GM12873 (cell line): ENCODE results near the gene TBL3.

Source experiments
- TF ChIP-seq, protein P1 (sequence below): IDR thresholded peaks from 2 replicates; pipeline ENCODE4 v1.5.1; 2012; ENCODE audit warnings: low read depth, mild to moderate bottlenecking, moderate library complexity, low read length, control low read depth; ENCODE audit not compliant: insufficient read depth; ENCODE audit errors: missing control alignments

TBL3 gene

DNA sequence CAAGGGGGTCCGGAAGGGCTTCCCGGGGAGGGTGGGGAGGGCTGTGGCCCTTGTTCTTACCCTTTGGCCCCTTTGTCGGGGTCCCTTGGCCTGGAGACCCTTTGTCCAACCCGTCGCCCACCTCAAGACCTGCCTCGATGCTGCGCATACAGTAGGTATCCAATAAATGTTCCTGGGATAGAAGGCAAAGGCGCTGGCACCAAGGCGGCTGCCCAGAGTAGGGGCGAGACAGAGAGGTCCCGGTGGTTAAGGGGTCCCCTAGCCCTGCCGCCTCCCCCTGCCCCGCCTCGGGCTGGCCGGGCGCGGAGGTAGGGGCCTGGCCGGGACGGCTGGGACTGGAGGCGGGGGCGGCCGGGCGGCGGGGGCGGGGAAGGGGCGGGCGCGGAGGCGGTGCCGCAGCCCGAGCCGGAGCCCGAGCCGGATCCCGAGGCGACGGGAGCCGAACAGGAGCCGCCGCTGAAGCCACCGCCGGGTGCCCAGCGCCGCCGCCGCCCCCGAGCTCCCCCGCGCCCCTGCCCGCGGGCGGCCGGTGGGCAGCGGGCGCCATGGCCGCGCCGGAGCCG lies 54.7 kb downstream of the TBL3 start, which contains the start of gene NHERF2:
Gene NHERF2 (plus strand): TSS at position 442 of the 563 bp plus-strand sequence. CDS start 104 bp downstream, at position 546.
- TF ChIP-seq, protein P1, sequence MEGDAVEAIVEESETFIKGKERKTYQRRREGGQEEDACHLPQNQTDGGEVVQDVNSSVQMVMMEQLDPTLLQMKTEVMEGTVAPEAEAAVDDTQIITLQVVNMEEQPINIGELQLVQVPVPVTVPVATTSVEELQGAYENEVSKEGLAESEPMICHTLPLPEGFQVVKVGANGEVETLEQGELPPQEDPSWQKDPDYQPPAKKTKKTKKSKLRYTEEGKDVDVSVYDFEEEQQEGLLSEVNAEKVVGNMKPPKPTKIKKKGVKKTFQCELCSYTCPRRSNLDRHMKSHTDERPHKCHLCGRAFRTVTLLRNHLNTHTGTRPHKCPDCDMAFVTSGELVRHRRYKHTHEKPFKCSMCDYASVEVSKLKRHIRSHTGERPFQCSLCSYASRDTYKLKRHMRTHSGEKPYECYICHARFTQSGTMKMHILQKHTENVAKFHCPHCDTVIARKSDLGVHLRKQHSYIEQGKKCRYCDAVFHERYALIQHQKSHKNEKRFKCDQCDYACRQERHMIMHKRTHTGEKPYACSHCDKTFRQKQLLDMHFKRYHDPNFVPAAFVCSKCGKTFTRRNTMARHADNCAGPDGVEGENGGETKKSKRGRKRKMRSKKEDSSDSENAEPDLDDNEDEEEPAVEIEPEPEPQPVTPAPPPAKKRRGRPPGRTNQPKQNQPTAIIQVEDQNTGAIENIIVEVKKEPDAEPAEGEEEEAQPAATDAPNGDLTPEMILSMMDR, result no peak

DNA sequence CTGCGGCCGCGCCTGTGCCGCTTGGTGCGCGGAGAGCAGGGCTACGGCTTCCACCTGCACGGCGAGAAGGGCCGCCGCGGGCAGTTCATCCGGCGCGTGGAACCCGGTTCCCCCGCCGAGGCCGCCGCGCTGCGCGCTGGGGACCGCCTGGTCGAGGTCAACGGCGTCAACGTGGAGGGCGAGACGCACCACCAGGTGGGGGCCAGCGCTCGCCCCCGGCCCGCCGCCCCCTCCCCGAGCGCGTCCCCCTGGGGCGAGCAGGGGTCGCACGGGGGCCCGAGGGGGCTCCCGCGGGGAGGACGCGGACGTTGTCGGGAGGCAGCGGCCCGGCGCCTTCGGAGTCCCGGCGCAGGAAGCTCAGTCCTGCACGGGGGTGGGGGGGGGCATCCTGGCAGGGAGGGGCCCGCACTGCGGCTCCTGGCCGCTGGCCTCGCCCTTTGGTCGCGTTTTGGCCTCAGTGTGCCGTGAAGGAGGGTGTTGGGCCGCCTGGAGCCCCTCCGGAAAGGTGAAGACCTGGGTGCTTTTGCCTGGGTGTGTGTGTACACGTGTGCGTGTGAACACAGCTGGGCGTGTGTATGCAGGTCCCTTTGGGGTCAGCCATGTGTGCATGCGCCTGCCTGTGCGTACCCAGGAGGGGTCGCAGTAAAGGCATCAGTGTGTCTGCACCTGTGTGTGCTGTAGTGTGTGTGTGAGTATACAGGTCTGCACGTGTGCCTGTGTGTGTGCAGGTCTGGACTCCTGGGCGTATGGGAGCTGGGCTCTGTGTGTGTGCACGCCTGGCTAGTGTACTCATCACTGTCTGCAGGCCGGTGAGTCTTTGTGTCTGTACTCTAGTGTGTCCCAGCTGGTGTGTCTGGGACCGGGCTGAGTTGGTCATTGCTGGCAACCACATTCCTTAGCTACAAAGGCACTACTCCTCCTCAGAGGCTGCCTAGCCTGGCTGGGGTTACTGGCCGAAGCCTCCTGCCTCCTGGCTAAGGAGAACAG lies 55.5 kb downstream of the TBL3 start:
- TF ChIP-seq, protein P1, result no peak

DNA sequence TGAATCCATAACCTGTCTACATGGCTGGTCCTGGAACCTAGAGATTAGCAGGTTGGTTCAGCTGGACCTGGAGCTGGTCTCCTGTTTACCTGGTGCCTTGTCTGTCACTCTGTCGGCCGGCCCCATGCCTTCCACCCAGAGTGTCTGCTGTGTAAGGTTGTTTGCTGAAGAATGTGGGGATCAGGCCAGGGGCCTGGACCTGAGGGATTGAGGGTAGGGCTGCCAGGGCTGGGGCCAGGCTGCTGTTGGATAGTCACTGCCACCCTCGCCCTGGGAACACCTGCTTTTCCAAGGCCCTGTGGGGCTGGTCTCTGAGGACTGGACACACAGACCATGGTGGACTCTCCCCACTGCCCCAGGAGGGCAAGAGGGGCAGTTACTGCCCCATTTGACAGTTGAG lies 56.3 kb downstream of the TBL3 start:
- TF ChIP-seq, protein P1, result no peak

DNA sequence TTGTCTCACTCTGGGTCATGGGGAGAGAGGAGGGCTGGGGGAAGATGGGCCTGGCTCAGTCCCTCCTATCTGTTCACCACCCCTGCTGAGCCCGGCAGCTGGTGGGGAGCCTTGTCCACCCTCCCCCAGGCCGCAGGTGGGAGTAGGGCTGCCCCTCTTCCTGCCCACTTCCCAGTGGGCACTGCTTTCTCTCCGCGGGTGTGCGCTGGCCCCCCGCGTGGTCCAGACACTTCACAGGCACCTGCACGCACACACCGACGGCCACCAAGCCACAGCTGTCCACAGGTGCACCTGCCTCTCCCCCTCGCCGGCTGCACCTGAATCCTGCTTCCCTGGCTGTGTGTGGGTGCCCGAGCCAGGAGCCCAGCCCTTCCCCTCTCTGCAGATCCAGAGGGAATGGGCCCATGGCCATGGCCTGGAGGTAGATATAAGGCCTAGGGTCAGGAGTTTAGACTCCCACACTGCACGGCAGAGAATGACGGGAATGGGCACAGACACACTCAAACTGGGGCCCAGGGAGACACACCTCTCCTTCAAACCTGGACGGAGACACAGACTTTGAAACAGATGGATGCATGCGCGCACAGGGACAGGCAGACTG lies 56.9 kb downstream of the TBL3 start:
- TF ChIP-seq, protein P1, result no peak

DNA sequence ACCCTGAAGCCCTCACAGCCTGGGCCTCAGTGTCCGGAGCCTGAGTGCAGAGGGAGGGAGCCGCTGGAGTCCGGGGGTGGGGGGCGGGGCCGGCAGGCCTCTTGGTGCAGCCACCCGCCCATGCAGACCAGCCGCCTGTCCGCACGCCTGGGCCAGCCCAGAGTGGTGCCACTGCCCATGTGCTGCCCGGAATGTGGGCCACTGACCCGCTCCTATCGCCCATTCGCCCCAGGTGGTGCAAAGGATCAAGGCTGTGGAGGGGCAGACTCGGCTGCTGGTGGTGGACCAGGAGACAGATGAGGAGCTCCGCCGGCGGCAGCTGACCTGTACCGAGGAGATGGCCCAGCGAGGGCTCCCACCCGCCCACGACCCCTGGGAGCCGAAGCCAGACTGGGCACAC lies 57.5 kb downstream of the TBL3 start:
- TF ChIP-seq, protein P1, result no peak

DNA sequence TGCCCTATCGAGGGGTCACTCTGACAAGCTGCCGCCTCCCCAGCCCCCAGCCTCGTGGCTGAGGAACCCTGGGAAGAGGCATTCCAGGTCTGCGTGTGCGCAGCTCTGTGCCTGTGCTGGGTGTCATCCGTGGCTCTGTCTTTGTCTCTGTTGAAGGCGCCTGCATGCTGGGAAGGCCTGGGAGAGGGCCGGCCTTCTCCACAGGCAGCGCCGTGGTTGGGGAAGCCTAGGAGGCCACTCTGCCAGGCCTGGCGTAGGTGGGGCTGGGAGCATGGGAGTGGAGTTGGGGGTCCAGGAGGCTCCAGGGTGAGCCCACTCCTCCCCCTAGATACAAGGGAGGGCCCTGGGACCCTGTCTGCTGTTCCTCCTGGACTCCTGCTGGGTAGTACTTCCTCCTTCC lies 58.2 kb downstream of the TBL3 start:
- TF ChIP-seq, protein P1, result no peak

DNA sequence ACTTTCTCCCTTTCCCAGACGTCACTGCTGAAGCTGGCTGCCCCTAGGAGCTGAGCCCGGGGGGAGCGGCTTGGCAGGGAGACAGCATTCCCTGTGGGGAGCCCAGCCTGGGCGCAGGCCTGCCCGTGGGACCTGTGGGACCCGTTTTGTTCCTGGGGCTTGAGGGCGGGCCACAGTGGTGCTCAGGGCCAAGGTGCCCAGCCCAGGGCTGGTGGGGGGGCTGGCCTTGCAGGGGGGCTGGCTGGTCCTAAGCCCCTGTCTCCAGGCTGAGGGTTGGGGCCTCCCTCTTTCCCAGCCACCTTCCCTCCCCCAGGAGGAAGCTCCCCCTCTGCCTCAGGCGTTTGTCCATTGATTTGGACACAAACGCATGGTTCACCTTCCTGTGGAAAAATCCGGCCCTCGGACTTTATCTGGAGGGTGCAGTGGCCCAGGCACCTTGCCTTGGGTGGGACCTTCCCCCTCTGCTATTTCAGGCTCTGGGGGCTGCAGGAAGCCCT lies 59.3 kb downstream of the TBL3 start:
- TF ChIP-seq, protein P1, result no peak
